Measurements from ENCODE around the gene HOXC12. TPM values are rescaled to one million over a fixed set of nuclear protein-coding genes. Genes with fewer than 3 reads are reported as not detected.

Gene HOXC12
- total and polyA plus RNA-seq, 3 experiments from 2014 or later: not detected

DNA sequence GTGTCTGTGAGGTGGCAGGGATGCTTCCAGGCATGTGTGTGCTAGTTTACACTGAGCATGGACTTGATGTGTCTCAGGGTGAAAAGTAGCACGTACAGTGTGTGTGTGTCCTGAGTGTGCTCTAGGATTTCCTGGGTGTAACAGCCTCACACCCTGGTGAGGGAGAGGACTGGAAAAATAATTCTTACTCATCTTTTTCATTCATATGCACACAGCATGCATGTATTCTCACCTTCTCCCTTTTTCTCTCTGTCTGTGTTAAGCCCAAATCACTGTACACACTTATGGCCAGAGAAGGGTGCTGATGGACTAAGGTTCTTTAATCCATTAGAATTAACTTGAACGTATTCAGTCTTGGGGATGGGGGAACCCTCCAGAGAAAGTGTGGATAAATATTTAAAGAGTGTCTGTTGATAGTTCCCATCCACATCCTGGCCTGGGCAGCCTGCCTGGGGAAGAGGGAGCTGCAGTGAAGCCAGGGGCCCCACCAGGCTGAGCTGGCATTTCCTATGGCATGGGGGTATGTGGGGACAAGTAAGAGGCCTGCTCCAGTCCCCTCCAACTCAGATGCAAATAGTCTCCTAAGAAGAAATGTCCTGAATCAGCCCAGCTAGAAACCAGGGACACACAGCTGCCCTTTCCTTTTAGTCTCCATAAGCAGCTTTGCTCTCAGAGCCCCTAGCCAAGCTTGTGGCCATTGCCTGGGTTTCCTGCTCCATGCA, 53.0 kb downstream of the HOXC12 start:
- Histone ChIP-seq H3K36me3 (ENCODE audit: insufficient read depth, low read length) (no peaks in the 10 kb centered on the region), H3K9me3 (ENCODE audit: low read length) (no peaks in the 10 kb centered on the region), H3K4me3 (ENCODE audit: low read length) (no peak overlapping the region), H3K27ac (ENCODE audit: low read depth, low read length) (no peak overlapping the region), H3K27me3 (ENCODE audit: insufficient read depth, low read length, poor library complexity, severe bottlenecking) (peaks cover 81% of the 10 kb centered on the region), H3K4me1 (ENCODE audit: insufficient read depth, low read length) (peaks cover 24% of the 10 kb centered on the region)
- peak overlapping the region in 2 of 7 donors; percentile 8 to 27 for H3K4me3 Mint-ChIP-seq
- H3K4me1 Mint-ChIP-seq: peaks cover 24 to 50% (median 27%) of the 10 kb centered on the region in 3 donors
- ChIA-PET POLR2A (interaction anchor here (1.0 kb wide), 1 partner anchor 10 kb away, joined by 5 read pairs; no protein-coding TSS in a partner anchor), CTCF (interaction anchor here (0.9 to 15.2 kb wide), 10 partner anchors 9 to 207 kb away, joined by 3 to 216 read pairs (median 6); partner anchors contain the start of genes HOXC5 and SMUG1)
- H3K27ac Mint-ChIP-seq: peak overlapping the region in 1 of 8 donors; percentile 3
- peaks cover 78 to 99% of the 10 kb centered on the region in 2 donors for H3K27me3 Mint-ChIP-seq
- H3K9me3 Mint-ChIP-seq: peaks cover 0 to 4% (median 0%) of the 10 kb centered on the region in 5 donors
- H3K36me3 Mint-ChIP-seq: no peaks in the 10 kb centered on the region
- no peak for DNase-seq

DNA sequence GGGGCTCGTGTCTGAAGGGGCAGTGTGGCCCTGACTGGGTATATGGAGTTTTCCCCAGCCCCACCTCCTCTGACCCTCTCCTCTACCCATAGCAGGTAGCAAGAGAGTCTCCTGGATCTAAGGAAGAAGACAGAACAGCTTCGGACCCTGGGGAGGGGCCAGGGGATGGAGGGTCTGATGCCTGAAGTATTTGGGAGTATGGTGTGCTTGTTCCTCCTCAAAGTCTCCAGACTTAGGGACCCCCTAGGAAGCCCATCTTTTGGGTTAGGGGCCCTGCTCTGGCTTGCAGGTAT, 53.5 kb downstream of the HOXC12 start:
- H3K27me3 Mint-ChIP-seq: peaks cover 78 to 99% of the 10 kb centered on the region in 2 donors
- peaks cover 24 to 50% (median 27%) of the 10 kb centered on the region in 3 donors for H3K4me1 Mint-ChIP-seq
- no peak for DNase-seq
- CTCF ChIA-PET: interaction anchor here (1.0 to 15.2 kb wide), 7 partner anchors 9 to 207 kb away, joined by 4 to 216 read pairs (median 8); partner anchors contain the start of genes HOXC5 and SMUG1
- Histone ChIP-seq H3K27me3 (ENCODE audit: insufficient read depth, low read length, poor library complexity, severe bottlenecking) (peaks cover 81% of the 10 kb centered on the region), H3K27ac (ENCODE audit: low read depth, low read length) (no peak overlapping the region), H3K9me3 (ENCODE audit: low read length) (no peaks in the 10 kb centered on the region), H3K36me3 (ENCODE audit: insufficient read depth, low read length) (no peaks in the 10 kb centered on the region), H3K4me1 (ENCODE audit: insufficient read depth, low read length) (peaks cover 24% of the 10 kb centered on the region), H3K4me3 (ENCODE audit: low read length) (no peak overlapping the region)
- peaks cover 0 to 2% (median 0%) of the 10 kb centered on the region in 5 donors for H3K9me3 Mint-ChIP-seq
- no peaks in the 10 kb centered on the region for H3K36me3 Mint-ChIP-seq
- POLR2A ChIA-PET: interaction anchor here (1.0 kb wide), 1 partner anchor 10 kb away, joined by 5 read pairs; no protein-coding TSS in a partner anchor
- peak overlapping the region in 4 of 7 donors; percentile 27 to 48 (median 36) for H3K4me3 Mint-ChIP-seq
- peak overlapping the region in 1 of 8 donors; percentile 3 for H3K27ac Mint-ChIP-seq

Other genes starting within 250 kb of the HOXC12 start
- gene CALCOCO1, start 227.5 kb upstream of the HOXC12 start, total RNA-seq: 10 to 100 TPM; 29.5 to 31.4 TPM
- 73.9 TPM for gene CALCOCO1, start 227.5 kb upstream of the HOXC12 start, polyA plus RNA-seq
- gene CISTR, start 202.9 kb upstream of the HOXC12 start, total RNA-seq: not detected
- not detected for gene CISTR, start 202.9 kb upstream of the HOXC12 start, polyA plus RNA-seq
- gene HOXC13, start 16.1 kb upstream of the HOXC12 start, total RNA-seq: not detected
- gene HOXC13, start 16.1 kb upstream of the HOXC12 start, polyA plus RNA-seq: not detected
- not detected for gene HOXC11, start 18.2 kb downstream of the HOXC12 start, total RNA-seq
- gene HOXC11, start 18.2 kb downstream of the HOXC12 start, polyA plus RNA-seq: not detected
- not detected for gene HOTAIR, start 20.1 kb downstream of the HOXC12 start, total RNA-seq
- gene HOTAIR, start 20.1 kb downstream of the HOXC12 start, polyA plus RNA-seq: not detected
- gene HOXC10, start 30.2 kb downstream of the HOXC12 start, total RNA-seq: not detected
- gene HOXC10, start 30.2 kb downstream of the HOXC12 start, polyA plus RNA-seq: not detected
- not detected for gene HOXC9, start 45.3 kb downstream of the HOXC12 start, total RNA-seq
- not detected for gene HOXC9, start 45.3 kb downstream of the HOXC12 start, polyA plus RNA-seq
- gene HOXC8, start 54.1 kb downstream of the HOXC12 start, total RNA-seq: not detected
- not detected for gene HOXC8, start 54.1 kb downstream of the HOXC12 start, polyA plus RNA-seq
- gene HOXC6, start 73.5 kb downstream of the HOXC12 start, total RNA-seq: not detected
- not detected for gene HOXC6, start 73.5 kb downstream of the HOXC12 start, polyA plus RNA-seq
- not detected for gene HOXC5, start 78.1 kb downstream of the HOXC12 start, total RNA-seq
- not detected for gene HOXC5, start 78.1 kb downstream of the HOXC12 start, polyA plus RNA-seq
- gene HOXC4, start 98.9 kb downstream of the HOXC12 start, total RNA-seq: 1 to 10 TPM; 1.3 to 1.4 TPM
- 0.37 TPM for gene HOXC4, start 98.9 kb downstream of the HOXC12 start, polyA plus RNA-seq
- gene SMUG1, start 234.1 kb downstream of the HOXC12 start, total RNA-seq: 10 to 100 TPM; 23.3 to 25.2 TPM
- 24.1 TPM for gene SMUG1, start 234.1 kb downstream of the HOXC12 start, polyA plus RNA-seq